T-helper 2 cell treated with Interferon-gamma antibody and Interleukin-4, amounts not matched to agents 100 ng/mL and 5 ng/mL, for 36 hours (primary cell): ENCODE measurements around the gene GGPS1. TPM values are rescaled to one million over a fixed set of nuclear protein-coding genes. Genes with fewer than 3 reads are reported as not detected.

Experiments used
- total RNA-seq: library from RNA; stranded (reverse); gene quantifications from 2 replicates; pipeline ENCODE4 v1.2.3, GENCODE V29; 2022

The GGPS1 gene
- total RNA-seq, 1 donor from 2014 or later: 24.5 TPM

Other genes with a start within 250 kb of the GGPS1 start
- 70.6 and 78.6 TPM in 2 replicates for gene TOMM20, start 199.7 kb upstream of the GGPS1 start, total RNA-seq
- 101 and 102 TPM in 2 replicates for gene RBM34, start 167.3 kb upstream of the GGPS1 start, total RNA-seq
- 40.8 and 44.0 TPM in 2 replicates for gene ARID4B, start 391 bp upstream of the GGPS1 start, total RNA-seq
- 25.1 and 28.2 TPM in 2 replicates for gene TBCE, start 38.9 kb downstream of the GGPS1 start, total RNA-seq
- gene B3GALNT2, start 175.9 kb downstream of the GGPS1 start, total RNA-seq: 8.5 and 9.6 TPM in 2 replicates